Peyer's patch (tissue), 4 donors: ENCODE results near the gene TMIGD2.

Experiments
- CTCF ChIP-seq, 6 experiments: fragments of 450-650 bp in 4 of 6; fragments of 200-600 bp in 2 of 6; sonication (generic) in 1 of 6; IDR thresholded peaks; one replicate each; pipeline ENCODE4 v1.5.1; 2017 to 2019; ENCODE audit warnings: antibody characterized with exemption in 6 of 6, mild to moderate bottlenecking in 3 of 6, moderate library complexity in 1 of 6
- POLR2A ChIP-seq, 2 donors: fragments of 450-650 bp; IDR thresholded peaks; one replicate each; pipeline ENCODE4 v1.5.1; 2017; ENCODE audit warnings: antibody characterized with exemption in 2 of 2, mild to moderate bottlenecking in 2 of 2, moderate library complexity in 2 of 2

- TF ChIP-seq CTCF (IDR thresholded peaks at IDR 0.05) (no peak), POLR2A (IDR thresholded peaks at IDR 0.05) (peak in 1 of 2 donors; percentile 57)
These were observed 40.1 kb upstream of the TMIGD2 start for GRCh38 chr19:4342314-4342614.
